22Rv1 (cell line): ENCODE results near the gene EFNA2.
A peak's percentile ranks its signal among the peaks of the same experiment; 100 is the strongest.

Experiments
- H3K27ac ChIP-seq: fragments of 450-650 bp; 2 replicates; pipeline ENCODE4 v1.5.1; 2017
- CTCF ChIP-seq: fragments of 450-650 bp; IDR thresholded peaks from 2 replicates; pipeline ENCODE4 v1.5.1; 2017; ENCODE audit warnings: mild to moderate bottlenecking
- ZFX ChIP-seq: fragments of 450-650 bp; IDR thresholded peaks from 2 replicates; pipeline ENCODE4 v1.6.1; 2017; ENCODE audit warnings: antibody characterized with exemption, borderline replicate concordance

Gene EFNA2

GRCh38 chr19:1285737-1286360 lies at the start of gene EFNA2:
EFNA2 (plus strand) TSS chr19:1285873; CDS start chr19:1286169, 296 bp downstream.
- peak within 1 kb of the TSS; percentile 74 for H3K27ac ChIP-seq
- peak; percentile 50 for TF ChIP-seq CTCF
- no peak for TF ChIP-seq ZFX

- H3K27ac ChIP-seq = peak overlapping the region; percentile 99
- TF ChIP-seq ZFX = no peak
- no peak for TF ChIP-seq CTCF
Observed at GRCh38 chr19:1236576-1236975, 49.1 kb upstream of the EFNA2 start.

GRCh38 chr19:1237027-1237659 lies 48.5 kb upstream of the EFNA2 start:
- H3K27ac ChIP-seq = peak overlapping the region; percentile 99
- no peak for TF ChIP-seq CTCF
- TF ChIP-seq ZFX = no peak

- peak within 1 kb of the TSS; percentile 99 for H3K27ac ChIP-seq
- no peak for TF ChIP-seq ZFX
Observed at GRCh38 chr19:1237754-1238368, 47.8 kb upstream of the EFNA2 start, which contains the start of gene CBARP. CBARP (minus strand) TSS chr19:1238005; CDS start chr19:1236100, 1,905 bp downstream.

GRCh38 chr19:1238369-1239303 lies 47.0 kb upstream of the EFNA2 start:
- H3K27ac ChIP-seq = peak overlapping the region; percentile 99
- no peak for TF ChIP-seq ZFX
- TF ChIP-seq CTCF = no peak

- peak overlapping the region; percentile 99 for H3K27ac ChIP-seq
- TF ChIP-seq CTCF (no peak), ZFX (no peak)
Observed at GRCh38 chr19:1239420-1239795, 46.3 kb upstream of the EFNA2 start.

GRCh38 chr19:1239796-1240737 lies 45.6 kb upstream of the EFNA2 start:
- H3K27ac ChIP-seq = peak overlapping the region; percentile 99
- TF ChIP-seq CTCF = peak; percentile 92
- TF ChIP-seq ZFX = no peak
